ENCODE data around the gene CCBE1.
"Not testable (repeated sequence)": the region's sequence is repeated elsewhere in the genome, so short reads cannot be mapped to it uniquely, and the experiment has no call there.

The CCBE1 gene

DNA sequence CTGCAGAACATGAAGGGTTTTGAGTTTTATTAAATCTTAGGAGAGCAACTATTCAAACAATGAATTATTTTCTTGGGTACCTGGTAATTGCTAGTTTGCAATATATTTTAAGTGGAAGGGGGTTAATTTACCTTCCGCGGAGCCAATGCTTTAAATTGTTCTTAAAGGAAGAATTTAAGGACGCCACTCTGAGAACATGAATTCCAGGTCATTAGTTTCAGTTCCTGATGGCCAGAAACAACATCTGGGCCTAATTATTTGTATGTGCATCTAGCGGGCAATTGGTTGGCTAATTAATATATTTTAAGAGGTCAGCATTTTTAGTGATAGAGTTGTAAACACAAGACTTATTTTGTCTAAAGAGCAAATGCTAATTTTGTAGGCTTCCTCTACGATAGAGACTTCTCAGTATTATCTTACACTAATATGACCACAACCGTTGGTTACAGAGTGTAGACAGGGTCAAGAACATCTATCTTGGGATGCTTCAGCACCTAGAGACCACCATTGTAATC is 40.8 kb downstream of the CCBE1 start:
- DNase-seq (ENCODE audit: low read depth, low spot score) = no peak

DNA sequence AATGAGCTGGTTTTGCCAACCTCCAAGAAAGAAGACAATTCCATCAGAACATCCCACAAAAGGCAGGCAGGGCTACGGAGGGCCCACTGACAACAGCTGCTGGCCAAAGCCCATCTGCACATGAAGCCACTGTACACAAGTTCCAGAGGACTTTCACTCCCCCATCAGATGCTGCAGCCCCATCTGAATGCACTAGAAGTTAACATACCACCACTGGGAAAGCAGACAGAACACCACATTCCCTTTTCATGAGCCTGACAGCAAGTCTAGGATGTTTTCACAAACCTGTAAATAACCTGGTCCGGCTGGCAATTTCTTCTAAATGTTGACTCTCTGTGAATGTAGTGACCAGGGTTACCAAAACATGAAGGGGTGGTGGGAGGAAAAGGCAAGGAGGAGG is 41.5 kb downstream of the CCBE1 start:
- DNase-seq (ENCODE audit: low read depth, low spot score) = no peak

DNA sequence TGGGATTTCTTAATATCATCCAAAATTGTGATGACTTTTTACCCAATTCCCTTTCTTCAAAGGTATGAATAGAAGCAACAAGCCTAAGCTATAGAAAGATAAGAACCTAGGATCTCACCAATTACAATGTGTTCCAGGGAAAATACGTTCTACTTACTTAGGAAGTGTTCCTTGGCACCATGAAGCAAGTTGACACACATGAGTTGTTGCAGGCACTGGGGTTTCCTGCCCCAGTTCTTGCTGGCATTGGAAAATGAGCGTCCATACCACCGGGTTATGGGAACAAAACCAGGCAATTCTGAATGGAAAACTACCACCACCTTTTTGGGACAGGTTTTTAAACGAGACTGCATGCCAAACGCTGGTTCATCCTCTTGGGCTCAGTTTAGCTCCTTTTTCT is 46.2 kb downstream of the CCBE1 start:
- DNase-seq (ENCODE audit: low read depth, low spot score) = no peak

DNA sequence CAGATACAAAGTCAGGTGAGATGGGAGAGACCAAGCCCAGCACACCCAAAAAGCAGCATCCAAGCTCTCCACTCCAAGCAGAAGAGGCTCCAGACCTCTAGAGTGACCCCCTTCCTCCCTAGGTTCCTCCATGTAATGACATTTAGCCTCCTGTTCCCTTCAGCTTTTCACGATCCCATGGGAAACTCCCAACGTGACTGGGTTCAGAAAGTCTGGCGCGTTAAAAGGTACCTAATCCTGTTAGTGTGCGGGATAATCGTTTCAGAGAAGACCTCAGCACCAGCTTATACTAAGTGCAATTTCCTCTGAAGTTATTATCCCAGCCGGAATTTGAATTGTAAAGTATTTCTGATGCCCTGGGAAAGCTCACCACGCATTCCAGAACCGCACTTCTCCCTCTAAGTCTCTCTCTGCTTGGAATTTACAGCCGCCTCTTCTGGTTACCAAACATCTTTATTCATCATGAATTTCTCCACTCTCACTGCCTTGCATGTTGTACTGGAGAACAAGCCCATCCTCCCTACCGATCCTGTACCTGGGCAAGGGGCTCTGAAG is 46.9 kb downstream of the CCBE1 start:
- DNase-seq (ENCODE audit: low read depth, low spot score) = no peak

DNA sequence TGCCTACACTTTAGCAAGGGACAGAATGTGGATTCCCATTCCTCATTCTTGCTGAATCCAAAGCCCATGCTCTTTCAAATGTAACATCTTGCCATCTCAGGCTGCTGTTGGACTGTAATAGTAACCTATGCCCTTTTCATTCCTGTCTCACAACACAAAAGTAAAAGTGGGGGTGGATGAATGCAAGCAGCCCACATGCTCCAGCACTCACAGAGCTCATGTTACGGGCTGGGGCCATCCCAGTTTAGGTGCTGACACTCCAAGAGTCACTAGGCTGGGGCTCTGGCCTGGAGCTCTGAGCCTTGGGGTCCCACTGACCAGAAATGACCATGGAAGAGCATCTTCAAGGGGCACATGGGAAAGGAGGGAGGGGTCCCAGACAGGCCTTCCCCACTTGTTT is 47.6 kb downstream of the CCBE1 start:
- no peak for DNase-seq (ENCODE audit: low read depth, low spot score)

DNA sequence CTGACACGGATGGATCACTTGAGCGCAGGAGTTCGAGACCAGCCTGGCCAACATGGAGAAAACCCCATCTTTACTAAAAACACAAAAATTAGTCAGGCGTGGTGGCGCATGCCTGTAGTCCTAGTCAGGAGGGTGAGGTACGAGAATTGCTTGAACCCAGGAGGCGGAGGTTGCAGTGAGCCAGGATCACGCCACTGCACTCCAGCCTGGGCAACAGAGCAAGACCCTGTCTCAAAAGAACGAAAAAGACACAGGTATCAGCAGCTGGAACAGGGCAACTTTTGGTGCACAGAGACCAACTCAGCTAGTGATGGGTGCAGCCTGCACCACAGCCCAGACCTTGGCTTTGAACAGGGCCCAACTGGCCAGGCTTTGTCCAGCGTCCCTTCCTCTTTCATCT is 48.8 kb downstream of the CCBE1 start:
- DNase-seq (ENCODE audit: low read depth, low spot score) = not testable (repeated sequence)

DNA sequence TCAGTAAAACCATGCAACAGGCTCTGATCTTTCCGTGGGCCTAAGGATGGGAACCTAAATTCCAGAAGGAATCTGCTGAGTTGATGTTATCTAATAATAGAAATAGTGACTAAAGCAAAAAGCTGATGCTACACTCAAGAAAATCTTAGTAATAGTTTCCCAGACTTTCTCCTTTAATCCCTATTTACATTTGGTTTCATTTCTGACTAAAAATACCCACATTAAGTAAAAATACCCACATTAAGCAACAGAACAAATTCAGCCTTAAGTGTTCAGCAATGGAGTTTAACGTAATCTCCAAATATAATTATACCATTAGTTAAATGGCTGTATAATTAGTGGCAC is 50.3 kb downstream of the CCBE1 start:
- DNase-seq (ENCODE audit: low read depth, low spot score) = no peak

DNA sequence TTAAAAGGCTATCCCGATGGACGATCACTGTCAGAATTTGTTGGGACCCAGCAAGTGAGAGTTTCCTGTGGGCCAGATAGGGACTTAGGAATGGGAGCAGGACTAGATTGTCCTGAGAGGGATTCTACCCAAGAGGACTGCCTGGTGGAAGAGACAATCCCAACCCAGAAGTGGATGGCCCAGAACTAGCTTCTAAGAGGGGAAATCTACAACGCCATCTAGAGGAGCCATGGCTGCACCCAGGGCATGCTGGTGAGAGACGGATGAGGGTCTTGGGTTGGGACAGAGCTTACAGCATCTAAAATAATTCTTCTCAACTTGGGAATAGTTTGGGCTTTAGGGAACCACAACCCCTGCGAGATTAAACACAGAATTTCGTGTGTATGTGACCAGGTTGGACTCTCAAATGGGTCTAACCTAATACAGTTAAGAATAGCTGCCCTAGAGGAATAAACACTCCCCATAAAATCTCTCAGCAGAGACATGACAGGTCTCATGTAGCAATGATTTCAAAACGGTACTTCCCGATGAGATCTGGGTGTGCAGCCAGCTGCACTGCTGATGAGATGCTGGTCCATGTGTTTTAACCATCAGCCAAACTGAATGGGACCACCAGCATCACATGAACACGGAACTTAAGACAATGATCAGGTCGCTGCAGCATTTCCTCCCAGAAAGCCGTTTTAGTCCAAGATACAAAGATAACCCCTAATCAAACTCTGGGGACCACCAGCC is 50.8 kb downstream of the CCBE1 start:
- no peak for DNase-seq (ENCODE audit: low read depth, low spot score)

DNA sequence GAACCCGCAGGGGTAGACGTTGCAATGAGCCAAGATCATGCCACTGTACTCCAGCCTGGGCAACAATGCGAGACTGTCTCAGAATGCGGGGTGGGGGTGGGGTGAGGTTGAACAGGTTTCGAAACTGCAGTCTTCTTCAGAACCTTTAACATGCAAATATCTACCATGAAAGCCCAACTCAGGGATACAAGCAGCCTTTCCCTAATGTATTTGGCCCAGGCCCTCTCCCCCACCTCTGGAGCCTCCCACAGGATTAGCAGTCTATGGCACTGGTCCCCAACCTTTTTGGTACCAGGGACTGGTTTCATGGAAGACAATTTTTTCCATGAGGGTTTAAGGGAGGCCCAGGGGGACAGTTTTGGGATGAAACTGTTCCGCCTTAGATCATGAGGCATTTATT is 53.5 kb downstream of the CCBE1 start:
- DNase-seq (ENCODE audit: low read depth, low spot score) = no peak

DNA sequence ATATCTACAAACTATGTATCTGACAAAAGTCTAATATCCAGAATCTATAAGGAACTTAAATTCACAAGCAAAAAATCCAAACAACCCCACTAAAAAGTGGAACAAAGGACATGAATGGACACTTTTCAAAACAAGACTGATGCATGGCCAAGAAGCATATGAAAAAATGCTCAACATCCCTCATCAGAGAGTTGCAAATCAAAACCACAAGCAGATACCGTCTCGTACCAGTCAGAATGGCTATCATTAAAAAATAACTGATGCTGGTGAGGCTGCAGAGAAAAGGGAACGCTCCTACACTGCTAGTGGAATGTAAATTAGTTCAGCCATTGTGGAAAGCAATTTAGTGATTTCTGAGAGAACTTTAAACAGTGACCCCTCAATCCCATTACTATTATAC is 56.5 kb downstream of the CCBE1 start:
- DNase-seq (ENCODE audit: low read depth, low spot score) = no peak

DNA sequence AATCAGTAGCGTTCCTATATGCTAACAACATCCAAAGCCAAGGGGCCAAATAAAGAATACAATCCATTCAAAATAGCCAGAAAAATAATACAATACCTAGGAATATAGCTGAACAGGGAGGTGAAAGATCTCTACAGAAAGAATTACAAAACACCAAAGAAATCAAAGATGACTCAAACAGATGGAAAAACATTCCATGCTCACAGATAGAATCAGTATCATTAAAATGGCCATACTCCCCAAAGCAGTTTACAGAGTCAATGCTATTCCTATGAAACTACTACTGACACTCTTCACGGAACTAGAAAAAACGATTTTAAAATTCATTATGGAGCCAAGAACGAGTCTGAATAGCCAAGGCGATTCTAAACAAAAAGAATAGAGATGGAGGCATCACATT is 57.4 kb downstream of the CCBE1 start:
- no peak for DNase-seq (ENCODE audit: low read depth, low spot score)

DNA sequence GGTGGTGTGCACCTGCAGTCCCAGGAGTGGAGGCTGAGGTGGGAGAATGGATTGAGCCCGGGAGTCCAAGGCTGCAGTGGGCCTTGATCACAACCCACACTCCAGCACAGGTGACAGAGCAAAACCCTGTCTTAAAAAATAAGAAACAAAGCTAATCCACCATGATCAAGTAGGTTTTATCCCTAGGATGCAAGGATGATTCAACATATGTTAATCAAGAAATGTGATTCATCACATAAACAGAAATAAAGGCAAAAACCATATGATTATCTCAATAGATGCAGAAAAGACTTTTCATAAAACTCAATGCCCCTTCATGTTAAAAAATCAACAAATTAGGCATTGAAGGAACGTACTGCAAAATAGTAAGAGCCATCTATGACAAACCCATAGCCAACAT is 58.1 kb downstream of the CCBE1 start:
- DNase-seq (ENCODE audit: low read depth, low spot score) = no peak

DNA sequence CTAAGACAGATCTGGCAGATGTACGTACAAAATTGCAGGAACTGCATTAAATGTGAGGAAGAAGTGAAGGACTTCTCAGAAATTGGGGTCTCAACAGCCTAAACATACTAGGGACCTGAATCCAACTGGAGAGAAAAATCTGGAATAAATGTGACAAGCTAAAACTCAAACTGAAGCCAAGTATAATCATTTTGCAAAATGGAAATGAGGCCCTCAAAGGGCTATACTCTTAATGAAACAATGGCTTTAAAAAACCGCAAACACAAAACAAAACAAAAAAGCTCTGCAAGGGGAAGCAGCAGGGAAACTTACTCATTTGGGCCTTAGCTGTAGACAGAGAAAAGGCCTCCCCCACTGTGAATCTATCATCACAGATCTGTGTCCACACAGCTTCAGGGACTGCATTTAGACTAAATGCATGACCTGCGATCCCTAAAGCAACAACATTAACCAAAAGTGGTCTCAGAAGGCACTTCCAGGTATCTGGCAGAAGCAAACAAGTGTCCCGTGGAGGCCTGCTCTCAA is 63.2 kb downstream of the CCBE1 start:
- no peak for DNase-seq (ENCODE audit: low read depth, low spot score)

DNA sequence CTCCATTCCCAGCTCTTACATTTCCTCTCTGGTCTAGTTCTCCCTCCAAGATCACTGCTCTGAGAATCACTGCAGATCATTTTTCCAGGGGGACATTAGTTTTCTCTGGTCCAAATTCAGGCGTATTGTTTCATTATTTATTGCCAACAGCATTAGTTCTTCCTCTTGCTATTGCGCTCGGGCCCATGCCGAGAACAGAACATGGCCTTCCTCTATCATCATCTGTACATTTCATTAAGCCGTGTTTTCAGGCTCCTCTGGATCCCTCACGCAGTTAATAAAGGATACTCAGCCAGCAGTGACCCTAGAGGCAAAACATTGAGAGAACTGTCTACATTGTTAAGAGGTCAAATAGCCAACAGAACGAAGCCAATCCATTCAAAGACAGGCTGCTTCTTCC is 63.9 kb downstream of the CCBE1 start:
- DNase-seq (ENCODE audit: low read depth, low spot score) = no peak

DNA sequence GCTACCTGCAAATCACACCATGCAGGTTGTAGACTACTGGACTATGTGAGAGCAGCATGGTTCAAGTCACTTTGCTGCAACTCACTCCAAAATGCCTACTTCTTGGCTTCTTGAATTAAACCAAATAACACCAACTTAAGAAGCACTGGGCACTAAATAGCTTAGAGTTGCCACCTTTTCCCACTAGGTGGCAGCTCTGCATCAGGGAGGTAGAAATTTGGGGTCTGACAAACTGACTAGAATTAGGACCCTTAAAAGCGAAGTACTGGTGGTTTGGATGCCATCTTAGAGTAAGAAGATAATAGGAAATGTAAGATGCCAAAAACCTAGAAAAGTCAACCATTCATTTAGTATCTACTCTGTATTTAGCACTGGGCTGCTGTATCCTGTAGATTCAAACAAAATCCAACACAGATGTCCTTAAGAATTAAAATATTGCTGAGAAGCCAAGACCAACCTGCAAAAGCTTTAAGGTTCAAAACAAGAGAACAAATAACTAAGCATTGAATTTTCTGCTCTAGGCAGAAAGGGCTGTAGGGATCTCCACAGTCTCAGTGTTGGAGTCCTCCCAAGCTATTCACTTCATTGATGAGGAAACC is 65.5 kb downstream of the CCBE1 start:
- no peak for DNase-seq (ENCODE audit: low read depth, low spot score)

DNA sequence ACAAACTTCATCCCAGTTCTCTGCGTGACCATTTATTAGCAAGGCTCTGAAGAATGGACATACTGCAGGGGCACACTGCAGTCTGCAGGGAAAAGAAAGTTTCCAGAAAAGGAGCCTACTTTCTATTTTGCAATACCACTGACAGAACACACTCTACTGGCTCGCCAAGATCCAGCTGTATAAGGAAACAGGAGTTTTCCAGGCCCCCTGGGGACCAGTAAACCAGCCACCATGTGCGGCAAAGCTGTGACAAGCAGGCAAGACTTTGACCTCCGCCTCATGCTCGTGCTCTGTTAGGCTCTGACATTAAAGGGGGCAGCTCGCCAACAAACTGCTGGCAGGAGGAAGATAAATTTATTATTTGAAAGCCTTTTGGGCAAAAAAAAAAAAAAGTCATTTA is 67.3 kb downstream of the CCBE1 start:
- no peak for DNase-seq (ENCODE audit: low read depth, low spot score)

DNA sequence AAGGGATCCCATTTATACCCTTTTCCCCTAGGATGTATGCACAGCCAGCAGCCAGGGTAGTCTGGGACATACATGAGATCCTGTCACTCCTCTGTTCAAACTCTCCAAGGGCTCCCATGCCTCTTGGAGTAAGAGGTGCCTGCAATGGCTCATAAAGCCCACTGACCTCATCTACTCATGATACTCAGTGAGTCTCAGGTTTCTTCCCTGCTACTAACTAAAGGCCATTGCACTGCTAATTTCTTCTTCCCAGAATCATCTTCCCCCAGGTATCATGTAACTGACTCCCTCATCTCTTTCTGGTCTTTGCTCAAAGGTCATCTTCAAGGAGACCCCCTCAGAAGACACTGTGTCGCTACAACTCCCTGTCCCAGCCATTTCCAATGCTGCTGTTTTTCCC is 68.2 kb downstream of the CCBE1 start:
- DNase-seq (ENCODE audit: low read depth, low spot score) = no peak

DNA sequence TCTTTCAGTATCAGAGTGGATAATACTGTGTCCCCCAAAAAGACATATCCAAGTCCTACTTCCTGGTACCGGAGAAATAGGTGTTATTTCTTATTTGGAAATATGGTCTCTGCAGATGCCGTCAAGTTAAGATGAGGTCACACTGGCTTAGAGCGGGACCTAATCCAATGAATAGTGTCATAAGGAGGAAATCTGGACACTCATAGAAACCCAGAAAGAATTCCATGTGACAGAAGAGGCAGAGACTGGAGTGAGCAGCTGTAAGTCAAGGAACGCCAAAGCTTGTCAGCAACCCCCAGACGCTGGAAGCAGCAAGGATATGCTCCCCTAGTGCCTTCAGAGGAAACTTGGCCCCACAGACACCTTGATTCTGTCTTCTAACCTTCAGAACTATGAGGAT is 69.8 kb downstream of the CCBE1 start:
- DNase-seq (ENCODE audit: low read depth, low spot score) = no peak

DNA sequence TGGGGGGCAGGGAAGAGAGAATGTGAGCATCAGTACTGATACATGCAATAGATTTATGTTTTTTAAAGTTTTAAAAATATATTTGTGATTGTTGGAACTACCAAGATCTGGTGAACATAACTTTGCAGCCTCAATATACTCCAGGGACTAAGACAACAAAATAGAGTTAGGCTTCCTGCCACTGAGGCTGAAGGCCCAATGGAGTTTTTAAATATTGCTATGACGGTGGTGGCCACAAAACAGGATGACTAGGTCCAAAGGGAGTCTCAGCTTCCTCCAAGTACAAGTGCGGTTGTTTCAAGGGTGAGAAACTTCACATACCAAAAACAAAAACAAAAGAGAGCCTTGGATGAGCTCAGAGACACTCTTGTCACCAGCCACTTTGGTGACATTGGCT is 72.9 kb downstream of the CCBE1 start:
- no peak for DNase-seq (ENCODE audit: low read depth, low spot score)

DNA sequence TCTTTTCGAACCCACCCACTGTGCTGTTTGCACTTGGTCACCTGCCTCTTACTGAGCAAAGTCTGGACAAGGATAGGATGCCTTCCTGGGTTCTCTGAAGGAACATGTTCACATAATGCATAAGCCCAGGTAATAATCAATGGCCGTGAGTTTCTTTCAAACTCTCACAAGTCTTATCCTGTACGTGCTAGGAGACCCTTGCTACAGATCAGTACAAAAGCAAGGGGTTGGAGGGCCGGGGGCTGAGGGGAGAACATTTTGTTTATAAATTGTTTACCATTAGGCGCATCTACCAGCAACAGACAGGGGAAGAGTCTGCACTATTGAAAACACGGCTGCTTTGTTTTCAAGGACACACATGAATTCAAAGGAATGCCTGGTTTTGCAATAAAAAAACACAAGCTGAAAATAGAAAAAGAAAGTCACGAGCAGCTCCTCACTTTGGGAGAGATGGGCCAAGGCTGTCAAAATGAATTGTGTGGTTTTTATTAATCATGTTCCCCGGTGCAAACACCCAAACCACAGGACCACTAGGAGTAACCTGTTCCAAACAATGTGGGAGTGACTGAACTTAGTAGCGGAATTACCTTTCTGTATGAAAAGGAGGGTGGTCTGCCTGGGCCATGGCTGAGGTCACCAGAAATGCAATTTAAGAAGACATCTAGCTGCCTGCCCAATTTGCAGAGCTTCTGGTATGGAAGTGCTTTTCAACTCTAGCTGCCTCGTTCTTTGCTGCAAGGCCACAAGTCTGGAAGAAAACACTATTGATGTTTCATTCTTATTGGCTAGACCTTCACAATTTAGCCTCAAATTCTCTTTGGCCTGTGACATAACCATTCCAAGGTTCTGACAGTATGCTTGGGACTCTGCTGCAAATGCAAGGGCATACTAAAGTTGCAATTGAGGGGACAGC is 73.5 kb downstream of the CCBE1 start:
- no peak for DNase-seq (ENCODE audit: low read depth, low spot score)

DNA sequence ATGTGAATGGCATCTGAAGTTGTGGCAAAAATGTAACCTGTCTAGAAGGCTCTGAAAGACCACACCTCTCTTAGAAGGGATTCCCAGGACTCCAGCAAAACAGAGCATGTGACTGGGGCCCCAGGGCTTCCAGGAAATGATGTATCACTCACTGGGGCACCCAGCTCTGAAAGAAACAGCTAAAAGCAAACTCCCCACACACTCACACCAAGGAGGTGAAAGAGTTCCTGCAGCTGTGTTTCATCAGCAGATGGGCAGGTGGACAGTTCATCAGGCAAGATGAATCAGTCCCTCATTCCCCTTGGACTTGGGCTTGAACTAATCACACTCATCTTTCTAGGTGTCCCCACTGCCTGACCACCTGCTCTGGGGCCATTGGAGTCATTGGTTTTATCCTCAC is 76.2 kb downstream of the CCBE1 start:
- no peak for DNase-seq (ENCODE audit: low read depth, low spot score)

DNA sequence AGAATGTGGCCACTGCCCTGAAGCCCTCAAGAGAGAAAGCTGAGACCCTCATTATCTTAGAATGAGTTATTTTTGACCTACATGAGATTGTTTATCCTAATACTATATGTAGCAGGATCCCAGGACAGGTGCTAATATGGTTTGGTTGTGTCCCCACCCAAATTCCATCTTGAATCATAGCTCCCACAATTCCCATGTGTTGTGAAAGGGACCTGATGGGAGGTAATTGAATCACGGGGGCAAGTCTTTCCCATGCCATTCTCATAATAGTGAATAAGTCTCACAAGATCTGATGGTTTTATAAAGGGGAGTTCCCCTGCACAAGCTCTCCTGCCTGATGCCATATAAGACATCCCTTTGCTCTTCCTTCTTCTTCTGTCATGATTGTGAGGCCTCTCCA is 76.8 kb downstream of the CCBE1 start:
- no peak for DNase-seq (ENCODE audit: low read depth, low spot score)

All from activated naive CD8-positive, alpha-beta T cell treated with anti-CD3 and anti-CD28 coated beads, Interleukin-2, amount 50 U/mL, for 16 hours (primary cell).